ENCODE results near the gene NKX3-2.

DNA sequence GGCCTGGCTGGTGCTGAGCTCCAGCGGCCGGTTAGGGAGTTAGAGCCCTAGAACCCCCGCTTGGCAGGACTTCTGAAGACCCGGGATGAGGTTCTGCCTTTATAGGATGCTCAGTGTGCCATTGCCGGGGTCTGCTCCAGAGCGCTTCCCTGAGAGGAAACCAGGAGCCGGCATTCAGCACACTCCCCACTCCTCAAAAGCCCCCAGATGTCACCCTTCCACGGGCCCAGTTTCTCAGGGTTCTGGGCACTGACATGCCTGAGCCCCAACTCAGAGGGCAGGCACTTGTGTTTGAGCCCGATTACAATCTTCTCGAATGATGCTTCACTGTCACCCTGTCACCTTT is 6.5 kb downstream of the NKX3-2 start:
- TF ChIP-seq GATA2 (IDR thresholded peaks at IDR 0.05; ENCODE audit: low read depth, low read length): no peak
- TF ChIP-seq GATA3 (IDR thresholded peaks at IDR 0.05; ENCODE audit: low read depth, low read length): no peak

All from SH-SY5Y (cell line).